ENCODE measurements around the gene XPO6.

The XPO6 gene

DNA sequence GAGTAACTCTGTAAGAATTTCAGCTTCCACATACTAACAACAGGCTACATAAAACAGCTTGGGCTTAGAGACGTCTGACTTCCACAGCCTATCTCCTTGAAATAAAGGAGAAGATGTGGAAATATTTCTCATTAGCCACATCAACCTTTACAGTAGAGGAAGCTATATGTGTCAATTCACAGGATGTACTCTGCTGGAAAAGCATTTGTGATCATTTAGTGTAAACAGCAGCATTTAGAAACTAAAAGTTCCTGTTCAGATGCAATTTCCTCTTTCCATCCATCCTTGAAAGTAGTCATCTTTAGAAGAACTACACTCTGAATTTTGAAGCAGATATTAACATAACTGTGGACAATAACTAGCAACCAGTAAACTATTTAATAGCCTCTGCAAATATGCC lies 46.2 kb downstream of the XPO6 start:
- H3K4me3 ChIP-seq (ENCODE audit: low read depth, low read length) = no peak overlapping the region
- H3K27me3 ChIP-seq = no peaks in the 10 kb centered on the region
- DNase-seq = no peak
- H3K36me3 ChIP-seq = peaks cover 62% of the 10 kb centered on the region
- no peaks in the 10 kb centered on the region for H3K9me3 ChIP-seq
- TF ChIP-seq, protein P1, sequence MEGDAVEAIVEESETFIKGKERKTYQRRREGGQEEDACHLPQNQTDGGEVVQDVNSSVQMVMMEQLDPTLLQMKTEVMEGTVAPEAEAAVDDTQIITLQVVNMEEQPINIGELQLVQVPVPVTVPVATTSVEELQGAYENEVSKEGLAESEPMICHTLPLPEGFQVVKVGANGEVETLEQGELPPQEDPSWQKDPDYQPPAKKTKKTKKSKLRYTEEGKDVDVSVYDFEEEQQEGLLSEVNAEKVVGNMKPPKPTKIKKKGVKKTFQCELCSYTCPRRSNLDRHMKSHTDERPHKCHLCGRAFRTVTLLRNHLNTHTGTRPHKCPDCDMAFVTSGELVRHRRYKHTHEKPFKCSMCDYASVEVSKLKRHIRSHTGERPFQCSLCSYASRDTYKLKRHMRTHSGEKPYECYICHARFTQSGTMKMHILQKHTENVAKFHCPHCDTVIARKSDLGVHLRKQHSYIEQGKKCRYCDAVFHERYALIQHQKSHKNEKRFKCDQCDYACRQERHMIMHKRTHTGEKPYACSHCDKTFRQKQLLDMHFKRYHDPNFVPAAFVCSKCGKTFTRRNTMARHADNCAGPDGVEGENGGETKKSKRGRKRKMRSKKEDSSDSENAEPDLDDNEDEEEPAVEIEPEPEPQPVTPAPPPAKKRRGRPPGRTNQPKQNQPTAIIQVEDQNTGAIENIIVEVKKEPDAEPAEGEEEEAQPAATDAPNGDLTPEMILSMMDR (IDR thresholded peaks at IDR 0.05; ENCODE audit: low read depth, low read length) = no peak
- H3K4me1 ChIP-seq = no peaks in the 10 kb centered on the region

DNA sequence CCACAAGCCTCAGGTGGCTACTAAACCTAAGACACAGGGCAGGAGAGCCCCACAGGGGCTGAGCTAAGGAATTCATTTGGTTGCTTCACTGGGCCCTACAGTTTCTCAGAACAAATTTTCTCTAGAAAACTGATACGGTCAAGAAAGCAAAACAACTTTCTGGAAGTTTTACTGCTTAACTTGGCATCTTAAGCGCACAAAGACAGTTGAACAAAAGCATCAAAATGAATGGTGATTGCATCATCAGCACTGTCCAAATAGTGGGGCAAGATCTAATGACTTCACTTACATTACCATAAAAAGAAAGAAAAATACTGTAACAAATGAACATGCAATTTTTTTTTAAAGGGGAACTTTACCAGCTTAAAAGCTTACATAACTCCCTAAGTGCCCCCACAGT lies 47.6 kb downstream of the XPO6 start:
- TF ChIP-seq, protein P1 (IDR thresholded peaks at IDR 0.05; ENCODE audit: low read depth, low read length) = no peak
- Histone ChIP-seq H3K9me3 (no peaks in the 10 kb centered on the region), H3K4me1 (no peaks in the 10 kb centered on the region), H3K4me3 (ENCODE audit: low read depth, low read length) (no peak overlapping the region), H3K27me3 (no peaks in the 10 kb centered on the region), H3K36me3 (peaks cover 57% of the 10 kb centered on the region)
- no peak for DNase-seq

DNA sequence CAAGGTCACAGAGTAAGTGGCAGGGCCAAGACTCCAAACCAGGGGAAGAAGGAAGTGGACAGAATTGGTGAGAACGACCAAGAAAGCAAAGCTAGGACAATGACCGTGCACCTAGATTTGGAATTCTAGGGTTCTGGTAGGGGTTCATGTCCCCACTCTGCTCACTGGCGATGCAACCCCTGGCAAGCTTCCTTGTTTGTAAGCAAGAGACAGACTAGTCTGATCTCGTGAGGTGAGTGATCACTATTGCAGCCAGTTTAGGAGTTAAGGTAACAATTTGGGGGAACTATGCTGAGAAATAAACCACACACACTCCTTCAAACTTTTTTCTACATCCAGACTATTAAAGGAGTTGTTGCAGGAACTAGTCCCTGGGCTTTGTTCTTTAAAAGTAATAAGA lies 48.1 kb downstream of the XPO6 start:
- TF ChIP-seq, protein P1 (IDR thresholded peaks at IDR 0.05; ENCODE audit: low read depth, low read length) = no peak
- Histone ChIP-seq H3K27me3 (no peaks in the 10 kb centered on the region), H3K36me3 (peaks cover 53% of the 10 kb centered on the region), H3K4me1 (no peaks in the 10 kb centered on the region), H3K4me3 (ENCODE audit: low read depth, low read length) (no peak overlapping the region), H3K9me3 (no peaks in the 10 kb centered on the region)
- no peak for DNase-seq

DNA sequence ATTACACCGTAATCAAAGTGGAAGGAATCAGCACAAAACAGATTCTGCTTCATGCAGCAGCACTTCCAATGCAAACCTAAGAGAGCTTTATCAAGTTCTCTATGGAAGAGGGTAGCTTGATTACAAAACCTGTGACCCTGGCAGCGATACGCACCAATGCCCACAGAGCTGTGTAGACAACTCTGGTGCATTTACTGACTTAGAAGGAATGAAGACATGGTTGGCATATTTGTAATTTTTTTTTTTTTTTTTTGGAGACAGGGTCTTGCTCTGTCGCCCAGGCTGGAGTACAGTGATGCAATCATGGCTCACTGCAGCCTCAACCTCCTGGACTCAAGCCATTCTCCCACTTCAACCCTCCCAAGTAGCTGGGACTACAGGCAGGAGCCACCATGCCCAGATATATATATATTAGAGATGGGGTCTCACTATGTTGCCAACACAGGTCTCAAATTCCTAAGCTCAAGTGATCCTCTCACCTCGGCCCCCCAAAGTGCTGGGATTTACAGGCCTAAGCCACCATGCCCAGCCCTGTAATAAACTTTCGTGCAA lies 49.4 kb downstream of the XPO6 start:
- Histone ChIP-seq H3K4me1 (no peaks in the 10 kb centered on the region), H3K36me3 (peaks cover 55% of the 10 kb centered on the region)

DNA sequence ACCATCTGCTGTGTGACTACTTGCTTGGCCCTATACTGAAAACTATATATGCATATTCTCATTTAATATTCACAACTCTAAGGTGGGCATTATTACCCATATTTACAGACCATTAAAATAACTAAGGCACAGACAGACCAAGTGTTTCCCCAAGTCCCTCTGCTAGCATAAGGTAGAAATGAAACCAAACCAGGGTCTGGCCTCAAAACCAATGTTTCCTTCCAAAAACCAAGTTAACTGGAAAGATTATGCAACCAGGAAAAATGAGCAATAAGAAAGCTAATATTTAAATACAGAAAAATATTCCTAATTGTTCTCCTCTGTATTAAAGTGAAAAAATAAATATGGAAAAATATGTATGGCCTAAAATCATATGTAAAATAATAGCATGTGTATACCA lies 50.1 kb downstream of the XPO6 start:
- DNase-seq = no peak
- Histone ChIP-seq H3K4me3 (ENCODE audit: low read depth, low read length) (no peak overlapping the region), H3K4me1 (no peaks in the 10 kb centered on the region), H3K9me3 (no peaks in the 10 kb centered on the region), H3K27me3 (no peaks in the 10 kb centered on the region), H3K36me3 (peaks cover 49% of the 10 kb centered on the region)
- TF ChIP-seq, protein P1 (IDR thresholded peaks at IDR 0.05; ENCODE audit: low read depth, low read length) = no peak

More for the DNA sequence above, 49.4 kb downstream of the XPO6 start:
- H3K4me3 ChIP-seq (ENCODE audit: low read depth, low read length) = no peak overlapping the region
- no peaks in the 10 kb centered on the region for H3K27me3 ChIP-seq
- DNase-seq = no peak
- no peaks in the 10 kb centered on the region for H3K9me3 ChIP-seq
- TF ChIP-seq, protein P1 (IDR thresholded peaks at IDR 0.05; ENCODE audit: low read depth, low read length) = no peak

DNA sequence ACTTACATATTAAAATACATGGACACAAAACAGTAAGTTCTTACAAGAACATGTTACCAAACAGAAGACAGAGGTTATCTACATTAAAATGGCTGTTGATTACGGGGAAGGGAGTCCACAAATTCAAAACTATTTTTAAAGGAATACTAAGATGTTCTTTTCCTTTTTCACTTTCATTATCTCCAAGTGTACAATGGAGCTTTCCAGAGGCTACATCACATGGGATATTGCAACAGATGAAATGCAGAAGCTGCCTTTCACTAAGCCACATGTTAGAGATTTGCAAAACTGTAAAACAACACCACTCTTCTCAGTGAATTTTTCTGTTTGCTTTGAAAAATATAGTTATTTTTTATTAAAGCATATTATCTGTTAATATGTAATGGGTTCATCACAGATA lies 53.6 kb downstream of the XPO6 start:
- H3K27me3 ChIP-seq = no peaks in the 10 kb centered on the region
- no peak overlapping the region for H3K4me3 ChIP-seq (ENCODE audit: low read depth, low read length)
- TF ChIP-seq, protein P1 (IDR thresholded peaks at IDR 0.05; ENCODE audit: low read depth, low read length) = no peak
- DNase-seq = no peak
- H3K9me3 ChIP-seq = no peaks in the 10 kb centered on the region
- H3K4me1 ChIP-seq = no peaks in the 10 kb centered on the region
- peaks cover 46% of the 10 kb centered on the region for H3K36me3 ChIP-seq
